ENCODE data around the gene SCUBE1.

SCUBE1 gene

DNA sequence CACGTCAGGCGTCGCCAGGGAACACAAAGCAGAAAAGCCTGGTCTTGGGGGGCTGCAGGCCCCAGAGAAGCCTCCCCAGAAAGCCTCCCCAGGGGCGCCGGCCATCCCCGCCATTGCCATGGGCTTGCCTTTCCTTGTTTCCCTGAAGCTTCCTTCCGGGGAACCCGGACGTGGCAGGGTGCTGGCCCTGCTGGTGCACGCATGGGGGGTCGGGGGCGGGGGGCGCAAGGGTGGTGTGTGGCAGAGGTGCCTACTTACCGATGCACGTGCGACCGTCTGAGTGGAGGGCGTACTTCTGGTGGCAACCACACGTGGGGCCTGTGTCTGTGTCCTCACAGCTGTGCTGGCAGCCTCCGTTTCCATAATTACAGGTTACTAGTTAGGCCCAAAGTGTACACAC is 85.2 kb downstream of the SCUBE1 start:
- TF ChIP-seq, protein P1, sequence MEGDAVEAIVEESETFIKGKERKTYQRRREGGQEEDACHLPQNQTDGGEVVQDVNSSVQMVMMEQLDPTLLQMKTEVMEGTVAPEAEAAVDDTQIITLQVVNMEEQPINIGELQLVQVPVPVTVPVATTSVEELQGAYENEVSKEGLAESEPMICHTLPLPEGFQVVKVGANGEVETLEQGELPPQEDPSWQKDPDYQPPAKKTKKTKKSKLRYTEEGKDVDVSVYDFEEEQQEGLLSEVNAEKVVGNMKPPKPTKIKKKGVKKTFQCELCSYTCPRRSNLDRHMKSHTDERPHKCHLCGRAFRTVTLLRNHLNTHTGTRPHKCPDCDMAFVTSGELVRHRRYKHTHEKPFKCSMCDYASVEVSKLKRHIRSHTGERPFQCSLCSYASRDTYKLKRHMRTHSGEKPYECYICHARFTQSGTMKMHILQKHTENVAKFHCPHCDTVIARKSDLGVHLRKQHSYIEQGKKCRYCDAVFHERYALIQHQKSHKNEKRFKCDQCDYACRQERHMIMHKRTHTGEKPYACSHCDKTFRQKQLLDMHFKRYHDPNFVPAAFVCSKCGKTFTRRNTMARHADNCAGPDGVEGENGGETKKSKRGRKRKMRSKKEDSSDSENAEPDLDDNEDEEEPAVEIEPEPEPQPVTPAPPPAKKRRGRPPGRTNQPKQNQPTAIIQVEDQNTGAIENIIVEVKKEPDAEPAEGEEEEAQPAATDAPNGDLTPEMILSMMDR (IDR thresholded peaks at IDR 0.05), result no peak

DNA sequence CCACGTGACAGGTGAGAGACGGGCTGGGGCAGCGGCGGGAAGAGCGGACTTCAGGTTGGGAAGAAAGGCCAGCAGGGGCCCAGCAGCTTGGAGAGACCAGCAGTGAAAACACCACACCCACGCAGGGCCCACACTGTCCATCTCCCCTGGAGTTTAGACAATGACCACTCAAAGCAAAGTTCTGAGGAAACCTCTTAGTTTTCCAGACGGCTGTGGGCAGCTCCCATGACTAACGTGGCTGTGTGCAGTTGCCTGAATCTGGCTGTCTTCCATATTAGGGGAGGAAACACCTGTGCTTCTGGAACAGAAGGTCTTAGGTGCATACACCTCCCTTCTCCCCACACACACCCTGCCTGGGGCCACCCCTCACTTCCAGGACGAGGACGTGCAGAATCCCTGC is 85.6 kb downstream of the SCUBE1 start:
- TF ChIP-seq, protein P1 (IDR thresholded peaks at IDR 0.05), result no peak

DNA sequence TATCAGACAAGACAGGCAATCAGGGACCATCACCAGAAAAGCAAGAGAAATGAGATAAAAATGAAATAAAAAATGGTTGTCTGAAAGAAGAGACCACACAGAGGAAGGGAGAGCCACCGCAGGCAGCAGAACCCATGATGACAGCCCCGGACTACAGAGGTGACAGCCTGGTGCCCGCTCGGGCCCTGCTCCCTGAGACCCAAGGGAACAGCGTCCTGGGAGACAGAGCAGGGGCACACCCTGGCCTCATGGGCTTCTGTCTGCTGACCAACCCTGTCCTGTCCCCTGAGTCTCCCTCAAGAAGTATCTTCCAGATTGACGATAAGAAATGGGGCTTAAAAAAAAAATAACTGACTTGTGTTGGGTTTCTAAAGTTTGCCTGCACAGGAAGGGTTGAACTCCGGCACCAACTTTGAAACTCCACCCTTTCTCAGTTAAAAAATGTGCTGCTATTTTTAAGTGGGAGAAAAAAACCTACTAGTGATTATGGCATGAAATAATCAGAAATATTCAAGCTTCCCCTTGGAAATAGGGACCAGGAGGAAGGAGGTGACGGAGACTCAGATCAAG is 86.1 kb downstream of the SCUBE1 start:
- TF ChIP-seq, protein P1 (IDR thresholded peaks at IDR 0.05), result no peak

DNA sequence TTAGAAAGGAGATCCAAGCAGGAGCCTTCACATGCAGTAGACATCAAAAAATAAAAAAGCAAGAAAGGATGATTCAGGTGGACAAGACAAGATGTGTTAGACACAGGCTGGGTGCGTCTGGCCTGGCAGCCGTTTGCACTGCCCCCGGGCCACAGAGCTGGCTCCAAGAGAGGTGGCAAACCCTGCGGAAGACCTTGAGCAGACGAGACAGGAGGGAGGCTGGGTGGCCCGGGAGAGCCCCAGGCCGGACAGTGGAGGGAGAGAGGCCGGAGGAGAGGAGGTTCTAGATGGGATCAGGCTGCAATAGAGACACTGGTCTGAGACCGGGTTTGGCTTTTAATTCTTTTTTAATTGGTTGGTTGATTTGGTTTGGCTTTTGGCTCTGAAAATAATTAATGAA is 86.6 kb downstream of the SCUBE1 start:
- TF ChIP-seq, protein P1 (IDR thresholded peaks at IDR 0.05), result no peak

DNA sequence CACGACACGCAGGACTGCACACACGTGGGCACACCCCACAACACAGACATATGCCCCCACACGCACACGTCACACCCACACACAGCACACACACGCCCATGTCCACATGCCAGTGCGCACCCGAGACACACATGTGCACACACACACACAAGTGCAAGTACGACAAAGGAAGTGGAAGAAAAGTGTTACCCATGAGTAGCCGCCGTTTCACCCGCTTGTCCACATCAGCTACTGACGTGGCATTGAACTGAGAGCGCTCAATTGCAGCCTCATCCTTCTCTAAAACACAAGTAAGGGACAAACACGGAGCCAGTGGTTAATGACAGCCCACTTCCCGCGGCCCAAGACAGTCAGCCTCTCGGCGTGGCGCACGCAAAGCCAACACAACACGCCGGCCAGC is 87.9 kb downstream of the SCUBE1 start:
- TF ChIP-seq, protein P1 (IDR thresholded peaks at IDR 0.05), result no peak

DNA sequence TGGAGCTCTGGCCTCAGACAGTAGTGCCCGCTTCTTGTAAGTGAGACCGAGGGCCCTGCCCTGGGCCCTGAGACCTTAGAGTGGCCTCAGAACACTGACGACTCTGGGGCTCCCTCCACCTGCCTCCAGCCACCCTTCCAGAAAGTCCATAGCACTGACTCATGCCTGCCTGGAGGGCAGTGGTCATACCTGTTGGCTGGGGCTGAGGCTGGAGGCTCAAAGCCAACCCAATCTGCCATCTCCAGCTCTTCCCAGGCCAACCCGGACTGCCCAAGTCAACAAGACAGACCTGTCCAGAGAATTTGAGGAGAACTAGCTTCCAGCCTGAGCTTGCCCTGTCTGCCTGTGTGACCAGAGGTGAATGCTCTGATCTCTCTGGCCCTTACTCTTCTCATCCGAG is 89.3 kb downstream of the SCUBE1 start:
- TF ChIP-seq, protein P1 (IDR thresholded peaks at IDR 0.05), result no peak

DNA sequence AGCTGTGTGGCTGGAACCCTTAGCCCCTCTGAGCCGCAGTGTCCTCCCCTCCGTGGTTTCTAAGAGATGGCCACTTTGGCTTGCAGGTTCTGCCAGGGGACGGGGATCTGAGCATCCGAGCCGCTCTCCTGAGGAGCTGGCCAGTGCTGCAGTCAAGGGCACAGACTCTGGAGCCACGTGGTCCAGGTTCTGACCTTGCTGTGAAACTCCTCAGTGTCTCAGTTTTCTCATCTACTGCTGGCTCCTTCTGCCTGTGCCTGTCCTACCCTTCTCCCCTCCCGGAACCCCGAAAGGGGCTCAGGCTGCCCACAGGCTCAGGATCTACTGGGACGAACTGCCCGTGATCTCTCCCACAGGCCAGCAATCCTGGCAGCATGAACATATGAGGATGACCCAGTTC is 90.9 kb downstream of the SCUBE1 start:
- TF ChIP-seq, protein P1 (IDR thresholded peaks at IDR 0.05), result no peak

Data from LNCAP (cell line).